ENCODE measurements around the gene ELMOD2.
"Not testable (repeated sequence)": the region's sequence is repeated elsewhere in the genome, so short reads cannot be mapped to it uniquely, and the experiment has no call there.

Gene ELMOD2

GRCh38 chr4:140523857-140524742 lies at the start of gene ELMOD2:
Gene ELMOD2, plus strand, starts transcription at chr4:140524168. Its CDS starts 1,261 bp downstream, at chr4:140525429.
- DNase-seq: peak; percentile 98

- DNase-seq: no peak
Measured at GRCh38 chr4:140483445-140483844, 40.5 kb upstream of the ELMOD2 start.

GRCh38 chr4:140485939-140486338 lies 38.0 kb upstream of the ELMOD2 start:
- DNase-seq: no peak

GRCh38 chr4:140497405-140497746 lies 26.6 kb upstream of the ELMOD2 start:
- DNase-seq: no peak

- no peak for DNase-seq
Measured at GRCh38 chr4:140497747-140498636, 26.0 kb upstream of the ELMOD2 start, which contains the start of gene MGAT4D. Gene MGAT4D, minus strand, starts transcription at chr4:140498293. Its CDS starts 71 bp downstream, at chr4:140498222.

GRCh38 chr4:140499391-140499790 lies 24.6 kb upstream of the ELMOD2 start:
- no peak for DNase-seq

- no peak for DNase-seq
Measured at GRCh38 chr4:140504261-140504660, 19.7 kb upstream of the ELMOD2 start.

- DNase-seq: not testable (repeated sequence)
Measured at GRCh38 chr4:140513765-140514164, 10.2 kb upstream of the ELMOD2 start.

GRCh38 chr4:140515423-140515822 lies 8.5 kb upstream of the ELMOD2 start:
- DNase-seq: no peak

- DNase-seq: no peak
Measured at GRCh38 chr4:140523370-140523856, 555 bp upstream of the ELMOD2 start.

GRCh38 chr4:140529434-140529833 lies 5.5 kb downstream of the ELMOD2 start:
- DNase-seq: no peak

GRCh38 chr4:140533951-140534480 lies 10.0 kb downstream of the ELMOD2 start:
- no peak for DNase-seq

- no peak for DNase-seq
Measured at GRCh38 chr4:140556372-140557085, 32.6 kb downstream of the ELMOD2 start.

GRCh38 chr4:140557831-140558435 lies 34.0 kb downstream of the ELMOD2 start:
- no peak for DNase-seq

- DNase-seq: no peak
Measured at GRCh38 chr4:140559696-140560095, 35.7 kb downstream of the ELMOD2 start.

- no peak for DNase-seq
Measured at GRCh38 chr4:140568507-140569306, 44.7 kb downstream of the ELMOD2 start, which contains the start of gene UCP1. Gene UCP1, minus strand, starts transcription at chr4:140568961. Its CDS starts 232 bp downstream, at chr4:140568729.

- no peak for DNase-seq
Measured at GRCh38 chr4:140569307-140569638, 45.3 kb downstream of the ELMOD2 start.

GRCh38 chr4:140571620-140572019 lies 47.7 kb downstream of the ELMOD2 start:
- no peak for DNase-seq

GRCh38 chr4:140575489-140575888 lies 51.5 kb downstream of the ELMOD2 start:
- no peak for DNase-seq

- no peak for DNase-seq
Measured at GRCh38 chr4:140579278-140579677, 55.3 kb downstream of the ELMOD2 start.

- DNase-seq: no peak
Measured at GRCh38 chr4:140581078-140581477, 57.1 kb downstream of the ELMOD2 start.

Data from activated CD4-positive, CD25-positive, alpha-beta regulatory T cell treated with anti-CD3 and anti-CD28 coated beads, Interleukin-2, amount 50 U/mL, for 72 hours (primary cell).